Fibroblast of mammary gland (primary cell): ENCODE measurements around the gene VPS8.
"Not testable (repeated sequence)": the region's sequence is repeated elsewhere in the genome, so short reads cannot be mapped to it uniquely, and the experiment has no call there.

ENCODE experiments used
- DNase-seq: peaks from one replicate; pipeline ENCODE4 v3.0.0-alpha.2; 2010; ENCODE audit warnings: low read depth
- H3K4me3 ChIP-seq: 2 replicates; pipeline ENCODE4 v1.5.1; 2011; ENCODE audit warnings: low read depth, mild to moderate bottlenecking, low read length, moderate library complexity; ENCODE audit not compliant: control insufficient read depth
- TF ChIP-seq, protein P1 (sequence below): conservative IDR thresholded peaks from 2 replicates; pipeline ENCODE4 v1.5.1; 2011; ENCODE audit warnings: low read depth, low read length, inconsistent platforms; ENCODE audit not compliant: control insufficient read depth, insufficient read depth

Gene VPS8

GRCh38 chr3:184894051-184894450 lies 82.1 kb downstream of the VPS8 start:
- TF ChIP-seq, protein P1, sequence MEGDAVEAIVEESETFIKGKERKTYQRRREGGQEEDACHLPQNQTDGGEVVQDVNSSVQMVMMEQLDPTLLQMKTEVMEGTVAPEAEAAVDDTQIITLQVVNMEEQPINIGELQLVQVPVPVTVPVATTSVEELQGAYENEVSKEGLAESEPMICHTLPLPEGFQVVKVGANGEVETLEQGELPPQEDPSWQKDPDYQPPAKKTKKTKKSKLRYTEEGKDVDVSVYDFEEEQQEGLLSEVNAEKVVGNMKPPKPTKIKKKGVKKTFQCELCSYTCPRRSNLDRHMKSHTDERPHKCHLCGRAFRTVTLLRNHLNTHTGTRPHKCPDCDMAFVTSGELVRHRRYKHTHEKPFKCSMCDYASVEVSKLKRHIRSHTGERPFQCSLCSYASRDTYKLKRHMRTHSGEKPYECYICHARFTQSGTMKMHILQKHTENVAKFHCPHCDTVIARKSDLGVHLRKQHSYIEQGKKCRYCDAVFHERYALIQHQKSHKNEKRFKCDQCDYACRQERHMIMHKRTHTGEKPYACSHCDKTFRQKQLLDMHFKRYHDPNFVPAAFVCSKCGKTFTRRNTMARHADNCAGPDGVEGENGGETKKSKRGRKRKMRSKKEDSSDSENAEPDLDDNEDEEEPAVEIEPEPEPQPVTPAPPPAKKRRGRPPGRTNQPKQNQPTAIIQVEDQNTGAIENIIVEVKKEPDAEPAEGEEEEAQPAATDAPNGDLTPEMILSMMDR: no peak
- H3K4me3 ChIP-seq: no peak overlapping the region
- no peak for DNase-seq

- no peak for DNase-seq
- H3K4me3 ChIP-seq: no peak overlapping the region
- TF ChIP-seq, protein P1: no peak
Observed at GRCh38 chr3:184895350-184895749, 83.4 kb downstream of the VPS8 start.

DNA sequence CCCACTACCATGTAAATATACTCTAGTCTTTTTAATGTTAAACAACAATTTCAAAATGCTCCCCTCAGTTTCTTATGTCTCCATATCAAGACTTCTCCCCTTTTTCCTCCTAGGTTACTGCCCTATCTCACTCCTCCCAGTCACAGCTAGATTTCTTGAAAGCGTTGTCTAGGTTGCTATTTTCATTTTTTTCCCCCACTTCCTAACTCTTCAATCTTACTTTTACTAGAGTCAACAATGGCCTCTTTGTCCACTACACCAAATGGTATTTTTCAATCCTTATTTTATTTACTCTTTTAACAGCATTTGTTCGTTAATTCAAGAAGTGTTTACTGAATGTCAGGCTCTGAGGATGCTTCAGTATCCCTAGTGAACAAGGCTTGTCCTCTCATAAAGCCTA lies 84.4 kb downstream of the VPS8 start:
- no peak overlapping the region for H3K4me3 ChIP-seq
- TF ChIP-seq, protein P1: no peak
- DNase-seq: no peak

GRCh38 chr3:184899953-184900595 lies 88.1 kb downstream of the VPS8 start:
- no peak overlapping the region for H3K4me3 ChIP-seq
- TF ChIP-seq, protein P1: no peak
- DNase-seq: no peak

GRCh38 chr3:184907031-184907430 lies 95.1 kb downstream of the VPS8 start:
- DNase-seq, H3K4me3 ChIP-seq: not testable (repeated sequence)

GRCh38 chr3:184907681-184908649 lies 96.0 kb downstream of the VPS8 start:
- H3K4me3 ChIP-seq: no peak overlapping the region
- no peak for DNase-seq
- TF ChIP-seq, protein P1: no peak

DNA sequence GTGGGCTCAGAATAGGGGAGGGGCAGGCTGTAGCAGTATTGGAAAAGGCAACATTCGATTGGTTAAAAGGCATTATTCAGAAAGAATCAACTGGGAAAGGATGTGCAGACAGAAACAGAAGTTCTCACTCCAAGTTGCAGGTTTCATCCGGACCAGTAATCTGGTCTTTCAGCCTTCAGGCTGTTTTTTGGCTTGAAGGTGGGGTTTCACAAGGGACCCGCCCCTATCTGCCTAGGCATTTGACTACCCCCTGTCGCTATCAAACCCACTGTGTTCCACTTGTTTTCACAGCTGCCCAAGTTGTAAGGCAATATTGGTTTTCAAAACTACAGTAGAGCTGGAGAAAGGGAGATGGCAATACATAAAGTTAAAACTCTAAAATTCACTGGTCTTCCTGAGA lies 96.9 kb downstream of the VPS8 start:
- TF ChIP-seq, protein P1: no peak
- H3K4me3 ChIP-seq: no peak overlapping the region
- DNase-seq: no peak
